ENCODE measurements around the gene BATF3. TPM values are rescaled to one million over a fixed set of nuclear protein-coding genes. Genes with fewer than 3 reads are reported as not detected.
A peak's percentile ranks its signal among the peaks of the same experiment; 100 is the strongest.
"Not testable (repeated sequence)": the region's sequence is repeated elsewhere in the genome, so short reads cannot be mapped to it uniquely, and the experiment has no call there.

BATF3 gene
- total RNA-seq, result 1 to 10 TPM in 1 of 2 donors, under 1 TPM in 1; 0.92 to 1.1 TPM
- long read RNA-seq, result 0 reads

- intact Hi-C loops (cut with DNase I, micrococcal nuclease), result no loop called here
- ATAC-seq (peak; percentile 82), DNase-seq (peak; percentile 39 to 57)
These were observed at the start of gene BATF3 for GRCh38 chr1:212699625-212700222. Gene BATF3, minus strand, starts transcription at chr1:212699840. Its CDS starts 78 bp downstream, at chr1:212699762.

GRCh38 chr1:212746546-212746945 is 46.9 kb upstream of the BATF3 start:
- intact Hi-C loops (cut with DNase I, micrococcal nuclease), result no loop called here
- DNase-seq, result no peak
- no peak for ATAC-seq

- ATAC-seq (no peak), DNase-seq (no peak)
- intact Hi-C loops (cut with DNase I, micrococcal nuclease), result no loop called here
These were observed 45.7 kb upstream of the BATF3 start for GRCh38 chr1:212745303-212745702.

- ATAC-seq, result no peak
- intact Hi-C loops (cut with DNase I, micrococcal nuclease), result no loop called here
- no peak for DNase-seq
These were observed 44.3 kb upstream of the BATF3 start for GRCh38 chr1:212743901-212744475.

GRCh38 chr1:212738330-212738729 is 38.7 kb upstream of the BATF3 start:
- intact Hi-C loops (cut with DNase I, micrococcal nuclease), result no loop called here
- ATAC-seq (no peak), DNase-seq (no peak)

GRCh38 chr1:212737559-212737958 is 37.9 kb upstream of the BATF3 start:
- intact Hi-C loops (cut with DNase I, micrococcal nuclease), result no loop called here
- DNase-seq (no peak), ATAC-seq (no peak)

- intact Hi-C loops (cut with DNase I, micrococcal nuclease), result no loop called here
- DNase-seq (no peak), ATAC-seq (no peak)
These were observed 33.5 kb upstream of the BATF3 start for GRCh38 chr1:212733109-212733508.

GRCh38 chr1:212731630-212732029 is 32.0 kb upstream of the BATF3 start:
- intact Hi-C loops (cut with DNase I, micrococcal nuclease), result no loop called here
- ATAC-seq (no peak), DNase-seq (no peak)

GRCh38 chr1:212728606-212729005 is 29.0 kb upstream of the BATF3 start:
- ATAC-seq (peak; percentile 94), DNase-seq (peak in 1 of 2 donors; percentile 25)
- intact Hi-C loops (cut with DNase I, micrococcal nuclease), result no loop called here

- DNase-seq (no peak), ATAC-seq (no peak)
- intact Hi-C loops (cut with DNase I, micrococcal nuclease), result no loop called here
These were observed 27.9 kb upstream of the BATF3 start for GRCh38 chr1:212727386-212728181.

- DNase-seq; intact Hi-C loops (cut with DNase I, micrococcal nuclease); ATAC-seq: not testable (repeated sequence)
These were observed 25.0 kb upstream of the BATF3 start for GRCh38 chr1:212724679-212725078.

- no peak for DNase-seq
- intact Hi-C loops (cut with DNase I, micrococcal nuclease), result no loop called here
- no peak for ATAC-seq
These were observed 22.8 kb upstream of the BATF3 start for GRCh38 chr1:212722270-212722957.

- ATAC-seq, result peak; percentile 42
- intact Hi-C loops (cut with DNase I, micrococcal nuclease), result no loop called here
- no peak for DNase-seq
These were observed 22.0 kb upstream of the BATF3 start for GRCh38 chr1:212721388-212722247.

GRCh38 chr1:212719633-212720032 is 20.0 kb upstream of the BATF3 start:
- no peak for ATAC-seq
- intact Hi-C loops (cut with DNase I, micrococcal nuclease), result no loop called here
- DNase-seq, result no peak

- intact Hi-C loops (cut with DNase I, micrococcal nuclease), result no loop called here
- ATAC-seq, result peak; percentile 26
- DNase-seq, result no peak
These were observed 18.9 kb upstream of the BATF3 start for GRCh38 chr1:212718499-212718898.

- ATAC-seq (no peak), DNase-seq (no peak)
- intact Hi-C loops (cut with DNase I, micrococcal nuclease), result no loop called here
These were observed 16.5 kb upstream of the BATF3 start for GRCh38 chr1:212716161-212716560.

GRCh38 chr1:212713465-212714136 is 14.0 kb upstream of the BATF3 start:
- intact Hi-C loops (cut with DNase I, micrococcal nuclease), result no loop called here
- ATAC-seq, result no peak

More at GRCh38 chr1:212713465-212714136, 14.0 kb upstream of the BATF3 start:
- no peak for DNase-seq
